Effector memory CD8-positive, alpha-beta T cell (primary cell): Measurements from ENCODE around the gene OR52B6.

ENCODE experiments used
- ATAC-seq: fragments of 150-1000 bp; cut with Tn5 transposase; replicated peaks from 2 replicates; pipeline ENCODE4 v1.10.0; 2021; ENCODE audit warnings: mild to moderate bottlenecking, moderate library complexity
- DNase-seq, 3 experiments: peaks; one replicate each; pipeline ENCODE4 v3.0.0; 2021
- H3K27ac Mint-ChIP-seq, 2 donors: one replicate each; pipeline ENCODE4 v1.8.0; 2022; ENCODE audit warnings: mild to moderate bottlenecking in 2 of 2, mixed read lengths in 2 of 2, moderate library complexity in 2 of 2
- H3K27me3 Mint-ChIP-seq, 2 donors: one replicate each; pipeline ENCODE4 v1.8.0; 2022; ENCODE audit warnings: mixed read lengths in 2 of 2
- H3K36me3 Mint-ChIP-seq: one replicate; pipeline ENCODE4 v1.8.0; 2022; ENCODE audit warnings: mild to moderate bottlenecking, moderate library complexity, mixed read lengths; ENCODE audit not compliant: insufficient read depth
- H3K4me1 Mint-ChIP-seq, 2 donors: one replicate each; pipeline ENCODE4 v1.8.0; 2022; ENCODE audit warnings: low read depth in 2 of 2, mixed read lengths in 2 of 2
- H3K4me3 Mint-ChIP-seq, 2 donors: one replicate each; pipeline ENCODE4 v1.8.0; 2022; ENCODE audit warnings: mild to moderate bottlenecking in 2 of 2, mixed read lengths in 2 of 2, moderate library complexity in 2 of 2
- H3K9me3 Mint-ChIP-seq, 2 donors: one replicate each; pipeline ENCODE4 v1.8.0; 2022; ENCODE audit warnings: mixed read lengths in 2 of 2

The OR52B6 gene

GRCh38 chr11:5631417-5631816 lies 50.7 kb downstream of the OR52B6 start:
- no peak overlapping the region for H3K4me3 Mint-ChIP-seq
- H3K27me3 Mint-ChIP-seq: no peaks in the 10 kb centered on the region
- H3K27ac Mint-ChIP-seq: no peak overlapping the region

More at GRCh38 chr11:5631417-5631816, 50.7 kb downstream of the OR52B6 start:
- peaks cover 34% of the 10 kb centered on the region for H3K36me3 Mint-ChIP-seq
- H3K4me1 Mint-ChIP-seq: peaks cover 24 to 36% of the 10 kb centered on the region in 2 donors
- H3K9me3 Mint-ChIP-seq: no peaks in the 10 kb centered on the region
- DNase-seq (no peak), ATAC-seq (no peak)
